Suppressor macrophage (primary cell): ENCODE measurements around the gene CCM2.
"Not testable (repeated sequence)": the region's sequence is repeated elsewhere in the genome, so short reads cannot be mapped to it uniquely, and the experiment has no call there.

Experiments used
- DNase-seq, 4 experiments: peaks; one replicate each; pipeline ENCODE4 v3.0.0-alpha.2; 2020 to 2022

The CCM2 gene

DNA sequence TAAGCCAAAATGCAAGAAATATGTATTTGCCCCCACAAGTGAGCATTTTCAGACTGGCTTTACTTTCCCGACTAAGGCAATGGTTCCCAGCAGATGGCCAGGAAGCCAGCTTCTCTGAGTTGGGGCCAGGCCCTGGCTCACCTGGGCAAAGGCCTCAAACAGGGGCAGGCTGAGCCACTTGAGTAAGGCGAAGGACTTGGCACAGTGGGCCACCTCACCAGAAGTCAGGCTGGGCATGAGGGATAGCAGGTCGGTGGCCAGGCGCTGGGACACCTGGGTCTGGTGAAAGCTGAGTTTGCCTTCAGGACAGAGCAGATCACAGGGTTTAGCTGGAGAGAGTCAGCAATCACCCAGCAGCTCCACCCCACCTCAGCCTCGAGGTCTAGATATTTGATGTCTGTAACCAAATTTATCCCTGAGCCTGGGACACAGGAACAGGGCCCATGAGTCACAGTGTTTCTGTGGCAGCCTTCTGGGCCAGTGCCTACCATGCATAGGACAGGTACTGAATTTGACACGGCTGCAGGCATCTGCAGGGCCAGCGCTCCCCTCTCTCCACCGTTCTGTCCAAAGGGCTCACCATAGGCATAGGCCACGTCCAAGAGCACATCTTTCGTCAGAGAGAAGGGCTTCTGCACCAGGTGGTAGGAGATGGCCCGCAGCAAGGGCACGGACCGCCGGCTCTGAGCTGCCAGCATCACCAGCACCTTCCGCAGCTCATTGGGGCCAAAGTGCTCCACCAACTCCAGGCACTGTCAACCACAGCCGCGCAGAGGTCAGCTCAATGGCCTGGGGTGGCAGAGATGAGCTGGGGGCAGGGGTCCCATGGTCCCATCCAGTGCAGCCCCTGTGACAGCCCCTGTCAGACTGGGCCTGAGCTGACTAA, 104.2 kb downstream of the CCM2 start:
- DNase-seq, result no peak

DNA sequence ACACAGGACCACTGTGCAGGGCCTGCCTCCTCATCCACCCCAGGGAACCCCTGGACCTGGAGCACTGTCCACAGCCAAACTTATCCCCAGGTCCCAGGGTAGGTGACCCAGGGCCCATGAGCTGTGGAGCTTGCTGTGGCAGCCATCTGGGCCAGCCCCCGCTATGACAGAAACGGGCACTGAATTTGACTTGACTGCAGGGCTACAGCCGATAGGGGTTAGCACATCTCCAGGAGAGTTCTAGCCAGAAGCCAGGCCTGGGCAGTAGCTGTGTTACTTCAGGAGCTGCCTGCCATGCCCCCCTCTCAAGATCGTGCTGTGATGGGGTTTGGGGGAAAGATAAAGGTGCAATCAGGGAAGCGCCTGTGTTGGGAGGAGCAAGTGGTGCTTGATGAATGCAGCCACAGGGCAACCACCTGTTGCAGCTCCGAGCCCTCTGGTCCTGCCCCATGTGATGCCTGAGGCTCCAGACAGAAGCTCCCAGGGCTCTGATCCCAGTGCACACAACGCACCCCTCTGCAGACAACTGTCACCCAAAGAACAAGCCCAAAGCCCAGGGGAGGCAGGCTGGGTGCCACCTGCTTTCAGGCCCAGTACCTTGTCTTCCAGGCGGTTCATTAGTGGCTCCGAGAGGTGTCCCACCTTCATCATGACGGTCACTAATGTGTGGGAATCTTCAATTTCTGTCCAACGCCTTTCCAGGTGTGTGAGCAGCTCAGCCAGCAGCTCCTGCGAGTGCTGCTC, 105.0 kb downstream of the CCM2 start:
- no peak for DNase-seq

DNA sequence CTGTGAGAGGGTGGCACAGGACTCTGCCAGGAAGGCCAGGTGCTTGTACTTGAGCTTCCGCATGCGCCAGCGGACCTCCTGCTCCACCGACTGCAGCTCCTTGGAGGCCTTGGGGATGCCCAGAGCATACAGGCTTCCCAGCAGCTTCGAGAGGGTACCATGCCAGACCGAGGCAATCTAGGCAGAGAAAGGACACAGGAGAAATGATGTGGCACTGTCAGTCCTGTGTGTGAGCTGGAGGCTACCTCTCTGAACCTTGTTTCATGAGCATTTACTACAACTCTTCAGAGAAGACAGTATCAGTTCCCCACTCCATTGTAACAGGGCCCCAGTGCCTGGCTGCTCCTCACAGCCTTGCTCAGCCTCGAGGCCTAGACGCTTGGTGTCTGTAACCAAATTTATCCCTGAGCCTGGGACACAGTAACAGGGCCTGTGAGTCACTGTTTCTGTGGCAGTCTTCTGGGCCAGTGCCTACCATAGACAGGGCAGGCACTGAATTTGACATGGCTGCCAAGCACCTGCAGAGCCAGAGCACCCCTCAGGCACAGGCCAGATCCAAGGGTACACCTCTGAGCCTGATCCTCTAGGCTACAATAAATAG, 105.7 kb downstream of the CCM2 start:
- no peak for DNase-seq

DNA sequence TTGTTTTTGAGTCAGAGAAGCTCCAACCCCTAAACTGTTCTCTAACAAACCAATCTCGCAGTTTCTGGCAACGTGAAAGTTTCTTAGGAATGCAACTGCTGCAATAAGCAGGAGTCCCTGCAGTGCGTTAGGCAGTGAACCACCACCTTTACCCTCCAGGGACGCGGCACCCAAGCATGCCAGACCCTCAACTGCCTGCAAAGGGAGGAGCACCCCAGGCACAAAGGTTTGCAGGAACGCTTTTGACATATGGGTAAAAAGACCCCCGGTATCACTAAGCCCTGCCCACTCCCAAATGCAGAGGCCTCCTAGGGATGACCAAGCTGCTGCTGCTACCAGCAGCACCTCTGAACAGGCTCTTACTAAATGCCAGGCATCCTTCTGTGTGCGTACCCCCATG, 106.8 kb downstream of the CCM2 start:
- no peak for DNase-seq

DNA sequence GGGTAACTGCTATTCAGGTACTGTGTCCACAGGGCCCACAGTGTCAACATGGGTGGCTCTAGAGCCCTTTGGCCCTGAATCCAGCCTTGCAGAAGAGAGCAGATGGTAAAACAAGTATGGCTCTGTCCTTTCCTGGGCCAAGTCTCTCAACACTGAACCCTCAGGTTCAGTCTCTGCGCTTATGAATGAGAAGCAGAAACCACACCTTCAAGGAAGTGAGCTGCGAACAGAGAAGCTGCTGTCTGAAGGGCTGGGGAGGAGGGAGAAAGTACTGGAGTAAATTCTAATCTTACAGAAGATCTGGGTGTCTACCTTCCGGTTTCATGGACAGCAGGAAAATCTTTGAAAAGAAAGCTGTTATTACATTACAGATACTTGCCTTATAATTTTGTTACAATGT, 107.4 kb downstream of the CCM2 start:
- DNase-seq, result no peak

DNA sequence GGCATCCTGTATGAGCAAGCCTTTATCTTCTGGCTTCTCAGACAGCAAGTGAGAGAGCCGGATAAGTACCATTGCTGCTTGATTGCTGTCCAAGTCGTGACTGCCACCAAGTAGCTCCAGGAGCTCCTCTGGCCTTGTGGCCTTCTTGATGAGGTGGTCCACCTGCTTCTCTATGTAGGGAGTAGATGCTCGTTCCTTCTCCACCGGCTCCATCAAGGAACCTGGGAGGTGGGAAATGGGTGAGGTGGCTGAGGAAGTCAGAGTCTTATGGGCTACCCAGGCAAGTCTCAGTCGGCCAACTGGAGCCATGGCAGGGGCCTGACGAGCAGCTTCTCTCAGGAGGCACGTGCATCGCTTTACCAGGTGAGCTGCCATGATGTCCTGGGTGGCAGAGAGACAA, 108.9 kb downstream of the CCM2 start:
- DNase-seq, result no peak

DNA sequence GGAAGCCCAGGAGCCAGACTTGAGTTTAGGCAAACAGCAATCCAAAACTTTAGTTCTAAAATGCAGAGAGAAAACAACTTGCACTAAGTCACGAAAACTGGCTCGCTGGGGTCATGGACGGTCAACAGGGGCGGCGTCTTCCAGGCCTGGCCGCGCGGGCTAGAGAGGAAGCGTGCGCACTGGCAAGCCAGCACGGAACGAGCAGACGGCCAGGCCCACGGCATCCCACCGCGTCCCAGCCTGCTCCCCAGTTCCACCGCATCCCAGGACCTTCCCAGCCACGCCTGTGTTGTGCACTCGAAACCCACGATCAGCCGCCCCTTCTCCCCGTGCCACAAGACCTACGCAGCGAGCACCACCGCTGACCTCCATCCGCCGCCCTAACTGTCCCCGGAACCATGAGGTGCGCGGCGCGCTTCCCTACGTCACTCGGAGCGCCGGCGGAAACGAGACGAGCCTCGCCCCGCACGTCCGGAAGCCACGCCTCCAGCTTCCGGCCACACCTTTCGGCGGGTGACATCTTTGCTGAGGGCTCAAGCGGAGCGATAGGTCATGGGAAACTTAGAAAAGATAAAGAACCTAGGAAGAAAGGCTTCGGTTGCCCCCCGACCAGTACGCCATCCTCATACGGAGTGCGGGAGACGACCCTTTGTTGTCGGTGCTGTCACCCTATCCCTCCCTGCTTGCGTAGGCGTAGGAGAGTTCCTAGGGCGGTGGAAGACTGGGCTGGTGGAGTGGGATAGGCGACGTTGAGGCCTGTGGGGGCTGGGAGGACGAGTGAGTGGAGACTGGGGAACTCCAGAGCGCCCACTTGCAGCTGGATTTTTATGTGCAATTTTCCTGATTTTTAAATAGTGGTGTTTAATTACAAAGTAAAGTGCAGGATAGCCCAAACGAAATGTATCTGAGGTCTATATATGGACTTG, 111.6 kb downstream of the CCM2 start, which contains the start of gene TBRG4:
TBRG4 (minus strand) TSS at position 400 of the 926 bp plus-strand sequence. CDS start 2,460 bp downstream, outside the sequence.
- peak; percentile 98 to 99 (median 99) for DNase-seq

DNA sequence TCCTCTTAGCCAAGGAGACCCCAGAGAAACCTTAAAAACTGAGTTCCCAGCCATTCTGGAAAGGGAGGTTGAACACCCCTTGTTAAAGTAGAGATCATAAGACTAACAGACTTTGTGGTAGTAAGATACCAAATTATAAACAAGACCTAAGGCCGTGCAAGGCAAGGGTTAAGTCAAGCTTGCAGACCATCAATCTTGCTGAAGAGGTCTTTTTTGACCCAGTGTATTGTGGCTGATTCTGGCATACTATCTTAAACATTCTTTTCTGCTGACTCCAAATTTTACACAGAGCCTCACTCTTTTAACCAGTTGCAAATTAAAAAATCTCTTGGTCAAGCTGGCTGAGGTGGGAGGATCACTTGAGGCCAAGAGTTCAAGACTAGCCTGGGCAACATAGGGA, 112.6 kb downstream of the CCM2 start:
- peak in 1 of 4 experiments; percentile 13 for DNase-seq

DNA sequence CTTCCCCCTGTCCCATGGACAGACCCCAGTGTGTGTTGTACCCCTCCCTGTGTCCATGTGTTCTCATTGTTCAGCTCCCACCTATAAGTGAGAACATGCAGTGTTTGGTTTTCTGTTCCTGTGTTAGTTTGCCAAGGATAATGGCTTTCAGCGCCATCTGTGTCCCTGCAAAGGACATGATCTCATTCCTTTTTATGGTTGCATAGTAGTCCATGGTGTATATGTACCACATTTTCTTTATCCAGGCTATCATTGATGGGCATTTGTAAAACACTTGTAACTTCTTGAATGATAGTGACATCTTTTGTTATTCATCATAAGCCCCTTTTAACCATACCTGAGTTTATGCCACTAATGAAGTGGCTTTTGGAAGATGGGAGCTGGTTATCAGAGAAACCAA, 114.3 kb downstream of the CCM2 start:
- DNase-seq, result not testable (repeated sequence)

DNA sequence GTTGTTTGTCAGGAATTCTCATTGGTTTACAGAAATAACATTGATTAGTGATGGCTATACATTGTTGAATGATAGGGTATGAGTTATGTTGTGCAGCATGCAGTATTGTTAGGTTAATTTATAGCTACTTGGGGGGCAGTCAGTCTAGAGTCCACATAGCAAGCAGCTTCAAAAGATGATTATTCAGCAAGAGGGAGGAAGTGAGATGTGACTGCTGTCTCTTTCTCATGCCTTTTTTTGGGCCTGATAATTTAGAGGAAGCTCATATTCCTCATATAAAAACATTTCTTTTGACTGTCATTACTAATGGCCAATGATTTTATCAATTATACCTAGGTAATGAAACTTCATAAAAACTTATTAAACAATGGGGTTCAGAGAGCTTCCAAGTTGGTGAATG, 114.9 kb downstream of the CCM2 start:
- DNase-seq, result peak in 3 of 4 experiments; percentile 32 to 61 (median 47)

DNA sequence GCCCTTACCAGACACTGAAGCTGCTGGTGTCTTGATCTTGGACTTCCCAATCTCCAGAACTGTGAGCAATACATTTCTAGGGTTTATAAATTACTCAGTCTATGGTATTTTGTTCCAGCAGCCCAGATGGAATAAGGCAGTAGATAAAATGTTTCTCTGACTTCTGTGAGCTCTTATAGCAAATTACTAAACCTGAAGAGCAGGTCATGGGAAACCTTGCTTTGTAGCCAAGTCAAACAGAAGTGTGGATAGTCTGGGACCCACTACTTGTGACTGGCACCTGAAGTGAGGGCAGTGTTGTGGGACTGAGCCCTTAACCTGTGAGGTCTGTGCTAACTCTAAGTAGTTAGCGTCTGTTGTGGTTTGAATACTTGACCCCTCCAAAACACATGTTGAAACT, 116.0 kb downstream of the CCM2 start:
- DNase-seq, result no peak

DNA sequence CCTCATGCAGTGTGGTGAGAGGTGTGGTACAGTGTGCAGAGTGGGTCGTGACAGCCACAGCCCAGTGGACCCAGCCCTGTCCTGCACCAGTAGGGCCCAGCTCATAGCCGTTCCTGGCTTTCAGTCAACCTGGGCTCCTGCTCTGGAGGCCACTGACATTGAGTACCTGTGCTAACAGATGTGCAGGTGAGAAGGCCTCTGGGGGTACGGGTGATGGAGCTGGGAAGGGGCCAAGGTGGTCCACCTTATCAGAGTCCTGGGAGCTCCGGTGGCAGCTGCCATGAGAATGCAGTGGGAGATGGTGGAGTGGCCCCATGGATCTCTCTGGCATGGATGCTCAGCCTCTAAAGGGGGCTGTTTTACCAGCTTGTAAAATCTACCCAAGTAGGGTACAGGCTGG, 117.6 kb downstream of the CCM2 start:
- DNase-seq, result no peak

DNA sequence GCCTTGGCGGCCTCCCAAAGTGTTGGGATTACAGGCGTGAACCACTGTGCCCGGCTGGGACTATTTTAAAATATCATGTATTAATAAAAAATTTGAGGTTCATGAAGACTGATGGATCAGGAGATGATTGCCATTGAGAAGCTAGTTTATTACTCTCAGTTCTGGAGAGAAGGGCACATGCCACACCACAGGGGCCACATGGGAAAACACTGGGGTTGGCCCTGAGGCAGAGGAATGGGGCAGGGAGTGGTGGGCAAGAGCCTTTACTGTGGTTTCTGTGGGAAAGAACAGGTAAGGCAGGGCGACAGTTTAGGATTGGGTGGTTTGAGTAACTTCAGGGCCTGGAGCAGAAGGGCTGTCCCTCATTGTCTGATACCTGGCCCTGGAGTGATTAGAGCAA, 118.3 kb downstream of the CCM2 start:
- no peak for DNase-seq

DNA sequence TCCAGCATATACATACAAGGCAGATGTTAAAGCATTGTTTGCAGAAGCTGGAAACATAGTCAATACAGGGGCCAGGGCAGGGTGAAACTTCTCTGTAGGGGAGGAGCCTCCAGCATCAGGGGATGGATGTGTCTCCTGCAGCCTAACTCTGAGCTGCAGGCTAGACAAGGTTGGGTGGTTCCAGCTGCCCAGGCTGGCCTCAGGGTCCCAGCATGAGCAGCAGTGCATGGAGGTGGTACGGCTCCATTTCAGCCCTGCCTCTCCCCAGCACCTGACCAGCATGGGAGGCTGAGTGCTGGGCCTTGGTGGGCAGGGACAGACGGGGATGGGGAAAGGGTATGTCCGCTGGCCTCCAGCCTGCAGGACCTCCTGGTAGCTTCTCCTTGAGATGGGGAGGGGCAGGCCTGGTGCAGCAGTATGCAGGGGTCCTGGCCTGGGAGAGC, 118.9 kb downstream of the CCM2 start:
- no peak for DNase-seq

DNA sequence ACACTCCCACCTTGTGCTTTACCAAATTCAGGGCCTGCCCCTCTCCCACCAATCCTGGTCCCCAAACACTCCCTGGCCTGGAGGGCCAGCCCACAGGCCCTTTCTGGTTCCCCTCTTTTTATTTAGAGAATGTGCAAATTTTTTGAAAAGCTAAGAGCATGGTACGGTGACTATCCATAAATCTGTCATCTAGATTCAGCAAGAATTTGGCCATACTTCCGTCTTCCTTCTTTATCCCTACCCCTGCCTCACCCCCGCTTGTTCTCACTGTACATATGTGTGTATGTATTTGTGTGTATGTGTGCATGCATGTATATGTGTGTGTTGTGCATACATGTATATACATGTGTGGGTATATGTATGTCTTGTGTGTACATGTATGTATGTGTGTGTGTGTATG, 119.5 kb downstream of the CCM2 start:
- DNase-seq, result no peak

DNA sequence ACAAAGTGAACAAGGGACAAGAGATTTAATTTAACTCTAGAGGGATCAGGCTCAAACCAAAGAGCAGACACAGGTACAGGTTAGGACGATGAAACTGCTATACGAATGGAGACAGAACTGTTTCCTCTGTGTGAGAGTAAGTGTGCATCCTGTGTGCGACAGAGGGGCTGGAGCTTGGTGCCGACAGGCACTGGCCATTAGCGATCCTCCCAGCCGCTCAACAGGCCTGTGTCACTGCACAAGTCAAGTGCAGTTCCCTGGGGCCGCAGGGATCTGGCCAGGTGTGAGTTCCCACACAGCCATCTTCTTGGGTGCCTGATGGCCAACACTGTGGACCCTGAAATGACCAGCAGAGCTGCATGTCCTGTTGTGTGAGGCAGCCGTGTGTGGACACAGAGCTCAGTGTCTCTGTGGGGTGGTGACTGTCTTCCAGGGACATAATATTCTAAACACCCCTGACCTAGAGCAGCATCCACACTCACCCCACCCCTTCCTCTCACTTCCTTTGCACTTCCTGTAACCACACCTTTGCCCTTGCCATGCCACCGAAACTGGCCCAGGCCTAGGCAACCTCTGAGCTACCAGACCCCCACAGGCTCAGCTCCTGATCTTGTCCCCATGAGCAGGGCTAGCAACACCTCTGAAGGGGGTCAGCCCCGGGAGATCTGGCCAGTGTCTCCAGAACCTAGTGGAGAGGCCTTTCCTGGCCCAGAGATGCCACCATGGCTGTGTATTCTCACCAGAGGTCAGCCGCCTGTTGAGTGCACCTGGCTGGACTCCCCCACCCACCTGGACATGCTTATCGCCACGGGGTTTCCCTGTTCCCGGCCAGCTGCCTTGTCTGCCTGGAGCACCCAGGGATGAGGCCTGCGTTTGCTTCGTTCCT, 123.2 kb downstream of the CCM2 start:
- DNase-seq, result no peak

DNA sequence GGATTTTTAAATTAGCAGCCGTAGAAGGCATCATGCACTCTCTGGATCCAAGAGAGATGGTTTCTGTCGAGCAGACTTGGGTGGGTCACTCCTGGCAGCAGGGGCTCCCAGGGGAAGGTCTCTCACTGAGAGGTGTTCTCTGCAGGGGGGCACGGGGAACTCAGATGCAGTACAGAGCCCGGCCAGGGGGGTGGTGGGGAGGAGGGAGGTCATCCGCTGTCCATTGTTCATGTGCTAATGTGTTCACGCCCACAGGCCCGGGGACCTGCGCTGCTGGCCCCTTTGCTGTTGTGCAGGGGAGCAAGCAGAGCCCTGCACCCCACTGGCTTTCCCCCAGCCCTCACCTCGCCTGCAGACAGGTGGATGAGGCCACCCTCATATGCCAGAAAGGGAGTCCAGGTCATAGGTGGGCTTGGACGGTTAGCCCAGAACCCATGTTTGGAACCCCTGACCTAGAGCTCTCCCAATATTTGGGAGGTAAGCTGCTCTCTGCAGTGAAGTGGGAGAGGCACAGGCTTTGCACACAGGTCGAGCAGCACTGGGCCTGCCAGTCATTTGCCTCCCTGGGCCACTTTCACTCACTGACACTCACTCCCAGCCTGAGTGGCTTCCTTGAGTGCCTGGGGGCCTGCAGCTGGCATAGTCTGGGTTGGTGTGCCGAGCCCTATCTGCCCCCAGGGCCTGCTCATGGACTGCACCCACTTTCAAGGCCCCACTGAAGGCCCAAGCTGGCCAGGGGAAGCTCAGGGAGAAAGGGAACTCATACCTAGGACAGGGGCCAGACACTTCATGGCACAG, 124.1 kb downstream of the CCM2 start:
- DNase-seq, result no peak

DNA sequence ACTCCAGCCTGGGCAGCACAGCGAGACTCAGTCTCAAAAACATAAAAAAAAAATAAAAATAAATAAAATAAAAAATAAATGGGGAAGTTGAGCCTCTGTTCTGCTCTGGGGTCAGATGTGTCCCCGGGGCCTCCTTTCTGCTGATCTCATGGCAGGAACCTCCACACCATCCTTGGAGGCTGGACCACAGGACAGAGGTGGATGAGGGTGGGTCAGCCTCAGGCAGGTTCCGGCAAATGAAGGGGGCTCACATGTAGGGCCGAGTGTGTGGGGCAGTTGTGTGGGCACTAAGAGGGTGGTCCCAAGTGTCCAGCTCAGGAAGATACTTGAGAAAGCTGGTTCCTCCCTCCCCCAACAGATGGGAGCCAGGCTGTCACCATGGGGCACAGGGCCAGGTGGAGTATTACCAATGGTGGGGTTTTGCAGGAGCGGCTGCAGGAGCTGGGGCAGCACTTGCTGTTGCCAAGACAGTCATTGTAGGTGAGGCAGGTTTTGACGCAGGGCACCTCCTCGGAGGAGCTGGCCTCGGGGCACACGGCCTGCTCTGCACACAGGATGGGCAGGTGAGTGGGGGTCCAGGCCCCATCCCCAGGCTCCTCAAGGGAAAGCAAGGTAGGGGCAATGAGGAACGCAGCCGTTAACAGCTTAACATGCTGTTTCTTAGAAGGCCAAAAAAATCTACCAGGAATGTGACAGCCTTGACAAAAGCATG, 125.3 kb downstream of the CCM2 start:
- DNase-seq, result no peak
